Urinary bladder (tissue), 4 donors: ENCODE results near the gene E4F1. TPM values are rescaled to one million over a fixed set of nuclear protein-coding genes. Genes with fewer than 3 reads are reported as not detected.

Experiments used
- DNase-seq: peaks from one replicate; pipeline ENCODE4 v3.0.0-alpha.2; 2015; ENCODE audit errors: extremely low spot score
- H3K27ac ChIP-seq: one replicate; pipeline ENCODE4 v1.5.1; 2013; ENCODE audit warnings: low read depth, mild to moderate bottlenecking, moderate library complexity
- H3K36me3 ChIP-seq: one replicate; pipeline ENCODE4 v1.6.1; 2013; ENCODE audit warnings: mild to moderate bottlenecking, moderate library complexity; ENCODE audit not compliant: insufficient read depth
- H3K4me1 ChIP-seq: one replicate; pipeline ENCODE4 v1.6.1; 2013; ENCODE audit warnings: mild to moderate bottlenecking, moderate library complexity; ENCODE audit not compliant: insufficient read depth
- H3K4me3 ChIP-seq: one replicate; pipeline ENCODE4 v1.5.1; 2013; ENCODE audit warnings: low read depth, low read length
- WGBS: extraction: QIAGEN DNeasy Blood & Tissue Kit; methylation state at CpG from one replicate; pipeline ENCODE4 v1.1.7; 2013; 5-methylcytosine and 5-hydroxymethylcytosine counted together
- polyA plus RNA-seq: library from polyadenylated mRNA; stranded (reverse); fragments of 200-250 nt; gene quantifications from one replicate; pipeline ENCODE4 v1.2.3, GENCODE V29; 2013
- small RNA-seq: library from RNA; depleted of rRNA; stranded (forward); fragments of <200 nt; gene quantifications from one replicate; pipeline ENCODE3, GENCODE V24; 2014
- total RNA-seq: library from RNA; depleted of rRNA; stranded (reverse); fragments of >200 nt; gene quantifications from one replicate; pipeline ENCODE4 v1.2.3, GENCODE V29; 2014
- donor health status: healthy with polysubstance abuse.
- donor health status: healthy.

The E4F1 gene
- total and polyA plus RNA-seq, 2 donors = 14.0 to 27.5 TPM

- WGBS = 77% methylated on average over 14 of the region's 14 CpGs
- DNase-seq = no peak
- Histone ChIP-seq H3K4me3 (no peak overlapping the region), H3K27ac (no peak overlapping the region), H3K4me1 (no peaks in the 10 kb centered on the region), H3K36me3 (no peaks in the 10 kb centered on the region)
These were observed 54.8 kb downstream of the E4F1 start for GRCh38 chr16:2278272-2278608.

- DNase-seq = no peak
- Histone ChIP-seq H3K27ac (no peak overlapping the region), H3K36me3 (no peaks in the 10 kb centered on the region), H3K4me1 (no peaks in the 10 kb centered on the region), H3K4me3 (no peak overlapping the region)
- 86% methylated on average over 26 of the region's 26 CpGs for WGBS
These were observed 55.8 kb downstream of the E4F1 start for GRCh38 chr16:2278956-2279800.

GRCh38 chr16:2280461-2280860, 57.1 kb downstream of the E4F1 start:
- Histone ChIP-seq H3K4me3 (no peak overlapping the region), H3K36me3 (no peaks in the 10 kb centered on the region), H3K27ac (no peak overlapping the region), H3K4me1 (no peaks in the 10 kb centered on the region)
- DNase-seq = no peak
- 89% methylated on average over 8 of the region's 8 CpGs for WGBS

GRCh38 chr16:2280981-2281542, 57.7 kb downstream of the E4F1 start:
- no peak overlapping the region for H3K27ac ChIP-seq
- no peak for DNase-seq
- WGBS = 74% methylated on average over 24 of the region's 24 CpGs
- no peaks in the 10 kb centered on the region for H3K36me3 ChIP-seq
- no peaks in the 10 kb centered on the region for H3K4me1 ChIP-seq
- H3K4me3 ChIP-seq = no peak overlapping the region

GRCh38 chr16:2282262-2282661, 58.9 kb downstream of the E4F1 start:
- 64% methylated on average over 5 of the region's 5 CpGs for WGBS
- H3K4me3 ChIP-seq = no peak overlapping the region
- H3K4me1 ChIP-seq = no peaks in the 10 kb centered on the region
- H3K27ac ChIP-seq = no peak overlapping the region
- DNase-seq = no peak
- no peaks in the 10 kb centered on the region for H3K36me3 ChIP-seq

GRCh38 chr16:2282866-2283555, 59.6 kb downstream of the E4F1 start:
- Histone ChIP-seq H3K4me1 (no peaks in the 10 kb centered on the region), H3K27ac (no peak overlapping the region), H3K36me3 (no peaks in the 10 kb centered on the region), H3K4me3 (no peak overlapping the region)
- DNase-seq = no peak
- WGBS = 79% methylated on average over 26 of the region's 26 CpGs

- 82% methylated on average over 37 of the region's 37 CpGs for WGBS
- no peaks in the 10 kb centered on the region for H3K36me3 ChIP-seq
- no peaks in the 10 kb centered on the region for H3K4me1 ChIP-seq
- H3K4me3 ChIP-seq = no peak overlapping the region
- no peak overlapping the region for H3K27ac ChIP-seq
- no peak for DNase-seq
These were observed 60.8 kb downstream of the E4F1 start for GRCh38 chr16:2284001-2284770.

- DNase-seq = no peak
- Histone ChIP-seq H3K36me3 (no peaks in the 10 kb centered on the region), H3K4me3 (no peak overlapping the region), H3K27ac (no peak overlapping the region), H3K4me1 (no peaks in the 10 kb centered on the region)
- whole genome bisulfite sequencing = 86% methylated on average over 35 of the region's 35 CpGs
These were observed 61.6 kb downstream of the E4F1 start for GRCh38 chr16:2284797-2285576.

Small RNA genes lying within 50 kb of the gene (small RNA-seq; reads per million reads assigned to genes)
- gene MIR3677 (not detected), gene MIR4717 (not detected)

Other genes with a start within 250 kb of the E4F1 start
- gene NOXO1, start 242.1 kb upstream of the E4F1 start, total RNA-seq = not detected
- 0.16 TPM for gene NOXO1, start 242.1 kb upstream of the E4F1 start, polyA plus RNA-seq
- gene GFER, start 239.4 kb upstream of the E4F1 start, total RNA-seq = 7.7 TPM
- gene GFER, start 239.4 kb upstream of the E4F1 start, polyA plus RNA-seq = 27.8 TPM
- gene SYNGR3, start 233.6 kb upstream of the E4F1 start, total RNA-seq = 2.0 TPM
- 1.8 TPM for gene SYNGR3, start 233.6 kb upstream of the E4F1 start, polyA plus RNA-seq
- gene ZNF598, start 213.8 kb upstream of the E4F1 start, total RNA-seq = 6.3 TPM
- gene ZNF598, start 213.8 kb upstream of the E4F1 start, polyA plus RNA-seq = 38.4 TPM
- gene NPW, start 203.8 kb upstream of the E4F1 start, total RNA-seq = not detected
- 0.08 TPM for gene NPW, start 203.8 kb upstream of the E4F1 start, polyA plus RNA-seq
- 25.9 TPM for gene NHERF2, start 196.7 kb upstream of the E4F1 start, total RNA-seq
- 111 TPM for gene NHERF2, start 196.7 kb upstream of the E4F1 start, polyA plus RNA-seq
- 13.7 TPM for gene NTHL1, start 175.8 kb upstream of the E4F1 start, total RNA-seq
- 28.5 TPM for gene NTHL1, start 175.8 kb upstream of the E4F1 start, polyA plus RNA-seq
- 50.2 TPM for gene TSC2, start 175.6 kb upstream of the E4F1 start, total RNA-seq
- gene TSC2, start 175.6 kb upstream of the E4F1 start, polyA plus RNA-seq = 55.9 TPM
- 79.5 TPM for gene PKD1, start 87.7 kb upstream of the E4F1 start, total RNA-seq
- 197 TPM for gene PKD1, start 87.7 kb upstream of the E4F1 start, polyA plus RNA-seq
- 0.63 TPM for gene RAB26, start 75.0 kb upstream of the E4F1 start, total RNA-seq
- gene RAB26, start 75.0 kb upstream of the E4F1 start, polyA plus RNA-seq = 0.63 TPM
- 21.9 TPM for gene TRAF7, start 67.8 kb upstream of the E4F1 start, total RNA-seq
- gene TRAF7, start 67.8 kb upstream of the E4F1 start, polyA plus RNA-seq = 57.0 TPM
- 0.69 TPM for gene CASKIN1, start 27.0 kb upstream of the E4F1 start, total RNA-seq
- gene CASKIN1, start 27.0 kb upstream of the E4F1 start, polyA plus RNA-seq = 0.48 TPM
- 9.3 TPM for gene MLST8, start 18.1 kb upstream of the E4F1 start, total RNA-seq
- 50.4 TPM for gene MLST8, start 18.1 kb upstream of the E4F1 start, polyA plus RNA-seq
- 4.0 TPM for gene BRICD5, start 12.7 kb upstream of the E4F1 start, total RNA-seq
- gene BRICD5, start 12.7 kb upstream of the E4F1 start, polyA plus RNA-seq = 5.0 TPM
- gene PGP, start 8.8 kb upstream of the E4F1 start, total RNA-seq = 4.8 TPM
- 10.5 TPM for gene PGP, start 8.8 kb upstream of the E4F1 start, polyA plus RNA-seq
- 0.74 TPM for gene DNASE1L2, start 12.9 kb downstream of the E4F1 start, total RNA-seq
- gene DNASE1L2, start 12.9 kb downstream of the E4F1 start, polyA plus RNA-seq = 0.77 TPM
- gene ECI1, start 28.0 kb downstream of the E4F1 start, total RNA-seq = 16.6 TPM
- gene ECI1, start 28.0 kb downstream of the E4F1 start, polyA plus RNA-seq = 93.2 TPM
- gene RNPS1, start 44.5 kb downstream of the E4F1 start, total RNA-seq = 47.5 TPM
- 188 TPM for gene RNPS1, start 44.5 kb downstream of the E4F1 start, polyA plus RNA-seq
- 5.5 TPM for gene ABCA3, start 117.1 kb downstream of the E4F1 start, total RNA-seq
- gene ABCA3, start 117.1 kb downstream of the E4F1 start, polyA plus RNA-seq = 8.3 TPM
- gene CCNF, start 205.9 kb downstream of the E4F1 start, total RNA-seq = 9.6 TPM
- 2.2 TPM for gene CCNF, start 205.9 kb downstream of the E4F1 start, polyA plus RNA-seq
- gene TEDC2, start 236.5 kb downstream of the E4F1 start, total RNA-seq = 2.4 TPM
- gene TEDC2, start 236.5 kb downstream of the E4F1 start, polyA plus RNA-seq = 1.1 TPM
- gene NTN3, start 247.7 kb downstream of the E4F1 start, total RNA-seq = 5.2 TPM
- 0.19 TPM for gene NTN3, start 247.7 kb downstream of the E4F1 start, polyA plus RNA-seq